ENCODE measurements around the gene HLA-DRA. TPM values are rescaled to one million over a fixed set of nuclear protein-coding genes. Genes with fewer than 3 reads are reported as not detected.

The HLA-DRA gene
- total and polyA plus RNA-seq, 2 of the 8 experiments (the other 6 are each of a cell fraction or from before 2014, with no cell fraction given) = 5.0 to 6.2 TPM

DNA sequence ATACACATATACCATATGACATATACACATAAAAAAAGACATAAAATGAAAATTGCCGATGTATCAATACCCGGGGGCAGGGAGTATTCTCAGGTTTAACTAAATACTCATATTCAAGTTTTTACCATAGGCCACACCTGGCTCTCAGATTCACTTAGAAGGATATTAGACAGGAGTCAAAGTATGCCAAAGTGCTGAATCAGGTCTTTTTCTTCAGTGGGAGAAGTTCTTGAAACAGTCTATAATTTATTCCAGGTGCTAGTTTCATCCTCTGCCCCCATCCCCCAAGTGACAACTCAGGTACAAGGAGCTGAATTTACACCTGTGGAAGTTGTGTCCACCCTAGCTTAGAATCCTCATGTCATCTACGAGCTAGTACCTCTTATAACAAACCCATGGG lies 8.5 kb upstream of the HLA-DRA start:
- H2BK120ac ChIP-seq (replicated peaks; ENCODE audit: low read depth, low read length) = no peak overlapping the region
- DNase-seq (ENCODE audit: low read depth in 1 of 2, low spot score in 2 of 2) (no peak), FAIRE-seq (no peak)
- H3K79me1 ChIP-seq (ENCODE audit: low read depth, low read length) = no peaks in the 10 kb centered on the region
- no peak overlapping the region for H3K4me3 ChIP-seq (ENCODE audit: extremely low read depth in 1 of 4, insufficient read depth in 2 of 4, low read depth in 3 of 4, low read length in 4 of 4)
- H3K27ac ChIP-seq (ENCODE audit: low read depth, low read length) = no peak overlapping the region
- no peaks in the 10 kb centered on the region for H3K9me3 ChIP-seq (ENCODE audit: insufficient read depth in 2 of 2, low read depth in 1 of 2, low read length in 1 of 2)
- H3K23me2 ChIP-seq (ENCODE audit: low read depth, low read length) = no peaks in the 10 kb centered on the region
- TF ChIP-seq SP4 (IDR thresholded peaks at IDR 0.05; ENCODE audit: low read length) (no peak), CEBPB (IDR thresholded peaks at IDR 0.05; ENCODE audit: low read depth, low read length) (no peak), TCF12 (IDR thresholded peaks at IDR 0.05; ENCODE audit: low read depth, low read length) (no peak), ASH2L (IDR thresholded peaks at IDR 0.05; ENCODE audit: low read length) (no peak), JUN (IDR thresholded peaks at IDR 0.05; ENCODE audit: low read depth, low read length) (no peak), HDAC2 (IDR thresholded peaks at IDR 0.05; ENCODE audit: borderline replicate concordance in 1 of 2, low read depth in 2 of 2, low read length in 2 of 2) (no peak), SAP30 (IDR thresholded peaks at IDR 0.05; ENCODE audit: insufficient read depth, insufficient replicate concordance, low read length) (no peak), RAD21 (IDR thresholded peaks at IDR 0.05 in 1 of 2, conservative IDR thresholded peaks at IDR 0.05 in 1 of 2; ENCODE audit: low read depth in 2 of 2, low read length in 2 of 2) (no peak), SRF (IDR thresholded peaks at IDR 0.05; ENCODE audit: low read depth, low read length) (no peak)
- TF ChIP-seq, protein P1, sequence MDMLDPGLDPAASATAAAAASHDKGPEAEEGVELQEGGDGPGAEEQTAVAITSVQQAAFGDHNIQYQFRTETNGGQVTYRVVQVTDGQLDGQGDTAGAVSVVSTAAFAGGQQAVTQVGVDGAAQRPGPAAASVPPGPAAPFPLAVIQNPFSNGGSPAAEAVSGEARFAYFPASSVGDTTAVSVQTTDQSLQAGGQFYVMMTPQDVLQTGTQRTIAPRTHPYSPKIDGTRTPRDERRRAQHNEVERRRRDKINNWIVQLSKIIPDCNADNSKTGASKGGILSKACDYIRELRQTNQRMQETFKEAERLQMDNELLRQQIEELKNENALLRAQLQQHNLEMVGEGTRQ (IDR thresholded peaks at IDR 0.05; ENCODE audit: low read length) = no peak
- H2AK5ac ChIP-seq (ENCODE audit: low read depth, low read length) = no peak overlapping the region
- no peak overlapping the region for H2BK15ac ChIP-seq (ENCODE audit: low read length)
- 53% methylated on average over 3 of the region's 3 CpGs; no CpG with 5 or more reads in 1 of the 2 experiments for WGBS, 2 experiments (ENCODE audit: extremely low coverage in 1 of 2, insufficient coverage in 1 of 2, insufficient read length in 1 of 2, insufficient replicate concordance in 2 of 2, low coverage in 1 of 2, low lambda C conversion rate in 2 of 2, missing lambda C conversion rate in 1 of 2)
- H3K79me2 ChIP-seq (ENCODE audit: control insufficient read depth in 1 of 2, insufficient read depth in 2 of 2, low read length in 2 of 2) = no peaks in the 10 kb centered on the region
- no peak overlapping the region for H2BK20ac ChIP-seq (ENCODE audit: low read length)
- no peaks in the 10 kb centered on the region for H4K20me1 ChIP-seq (replicated peaks in 1 of 2; ENCODE audit: control insufficient read depth in 1 of 2, insufficient read depth in 2 of 2, low read length in 2 of 2)
- H3K18ac ChIP-seq (ENCODE audit: extremely low read depth, low read length) = no peak overlapping the region
- ChIA-PET POLR2A (ENCODE audit: partially characterized antibody) (no interaction called here), CTCF (ENCODE audit: partially characterized antibody) (interaction anchor here (0.7 to 2.5 kb wide), 19 partner anchors 11 to 437 kb away, joined by 3 to 12 read pairs (median 4); partner anchors contain the start of gene TAP2)
- no peak overlapping the region for H2BK12ac ChIP-seq (ENCODE audit: low read depth, low read length)
- no peak overlapping the region for H4K5ac ChIP-seq (ENCODE audit: insufficient read length, low read depth, low read length)
- H3K4me1 ChIP-seq (replicated peaks in 1 of 4; ENCODE audit: control insufficient read depth in 3 of 4, insufficient read depth in 4 of 4, low read length in 3 of 4) = no peaks in the 10 kb centered on the region
- H3K9ac ChIP-seq (replicated peaks in 1 of 4; ENCODE audit: extremely low read depth in 1 of 4, low read depth in 3 of 4, low read length in 3 of 4) = no peak overlapping the region
- no peaks in the 10 kb centered on the region for H3K36me3 ChIP-seq (ENCODE audit: control insufficient read depth in 2 of 4, insufficient read depth in 4 of 4, low read length in 3 of 4)
- H3K4ac ChIP-seq (replicated peaks; ENCODE audit: insufficient read length, low read depth, low read length) = no peak overlapping the region
- H2BK5ac ChIP-seq (ENCODE audit: low read depth, low read length) = no peak overlapping the region
- no peak overlapping the region for H4K91ac ChIP-seq (replicated peaks; ENCODE audit: insufficient read length, low read length)
- H3K56ac ChIP-seq (replicated peaks; ENCODE audit: insufficient read length, low read depth, low read length) = no peak overlapping the region
- no peak overlapping the region for H2AFZ ChIP-seq (ENCODE audit: low read length)
- H3K23ac ChIP-seq (ENCODE audit: insufficient read length) = no peak overlapping the region
- no peak overlapping the region for H3K14ac ChIP-seq (ENCODE audit: insufficient read length)
- no peak overlapping the region for H3K4me2 ChIP-seq (ENCODE audit: insufficient read depth in 1 of 2, low read depth in 2 of 2, low read length in 2 of 2)
- no peaks in the 10 kb centered on the region for H3K27me3 ChIP-seq (replicated peaks in 1 of 4; ENCODE audit: control insufficient read depth in 3 of 4, extremely low read depth in 1 of 4, insufficient read depth in 3 of 4, low read length in 3 of 4)
- H4K8ac ChIP-seq (ENCODE audit: extremely low read depth, insufficient read depth, low read length) = no peak overlapping the region

Data from H1 (cell line).